GM23248 (cell line): Measurements from ENCODE around the gene ROBO2. TPM values are rescaled to one million over a fixed set of nuclear protein-coding genes. Genes with fewer than 3 reads are reported as not detected.

ENCODE experiments used
- DNase-seq: peaks from one replicate; pipeline ENCODE4 v3.0.0-alpha.2; 2015
- H2AFZ ChIP-seq: fragments of 200-600 bp; sonication (generic); 2 replicates; pipeline ENCODE4 v1.6.1; 2016; ENCODE audit warnings: antibody characterized with exemption
- H3F3A ChIP-seq: fragments of 200-600 bp; sonication (generic); 2 replicates; pipeline ENCODE4 v1.6.1; 2016; ENCODE audit warnings: mild to moderate bottlenecking, antibody characterized with exemption, mixed run types; ENCODE audit not compliant: insufficient read depth
- H3K27ac ChIP-seq: fragments of 200-600 bp; sonication (generic); 2 replicates; pipeline ENCODE4 v1.5.1; 2016; ENCODE audit warnings: mild to moderate bottlenecking
- H3K27me3 ChIP-seq: fragments of 200-600 bp; sonication (generic); replicated peaks from 2 replicates; pipeline ENCODE4 v1.6.1; 2016; ENCODE audit warnings: mild to moderate bottlenecking; ENCODE audit not compliant: insufficient read depth
- H3K36me3 ChIP-seq: fragments of 200-600 bp; sonication (generic); 2 replicates; pipeline ENCODE4 v1.6.1; 2016; ENCODE audit warnings: low read depth, mild to moderate bottlenecking
- H3K4me1 ChIP-seq: fragments of 200-600 bp; sonication (generic); 2 replicates; pipeline ENCODE4 v1.6.1; 2016; ENCODE audit warnings: mild to moderate bottlenecking; ENCODE audit not compliant: insufficient read depth
- H3K4me2 ChIP-seq: fragments of 200-600 bp; sonication (generic); one replicate; pipeline ENCODE4 v1.6.1; 2016; ENCODE audit warnings: mild to moderate bottlenecking; ENCODE audit not compliant: unreplicated experiment
- H3K4me3 ChIP-seq: fragments of 200-600 bp; sonication (generic); 2 replicates; pipeline ENCODE4 v1.5.1; 2016; ENCODE audit warnings: mild to moderate bottlenecking
- H3K79me2 ChIP-seq: fragments of 200-600 bp; sonication (generic); 2 replicates; pipeline ENCODE4 v1.6.1; 2016; ENCODE audit warnings: mild to moderate bottlenecking; ENCODE audit not compliant: insufficient read depth
- H3K9ac ChIP-seq: fragments of 200-600 bp; sonication (generic); 2 replicates; pipeline ENCODE4 v1.6.1; 2016; ENCODE audit warnings: mild to moderate bottlenecking
- H3K9me2 ChIP-seq: fragments of 200-600 bp; sonication (generic); 2 replicates; pipeline ENCODE4 v1.6.1; 2016; ENCODE audit warnings: mixed run types, mild to moderate bottlenecking, moderate library complexity; ENCODE audit not compliant: insufficient read depth
- H3K9me3 ChIP-seq: fragments of 200-600 bp; sonication (generic); one replicate; pipeline ENCODE4 v1.6.1; 2017; ENCODE audit warnings: low read depth
- H4K20me1 ChIP-seq: fragments of 200-600 bp; sonication (generic); 2 replicates; pipeline ENCODE4 v1.6.0; 2016; ENCODE audit not compliant: insufficient read depth
- EZH2 ChIP-seq: fragments of 200-600 bp; sonication (generic); IDR thresholded peaks from 2 replicates; pipeline ENCODE4 v1.6.1; 2018; ENCODE audit warnings: antibody characterized with exemption, mild to moderate bottlenecking; ENCODE audit not compliant: insufficient read depth, poor library complexity, severe bottlenecking
- EZH2phosphoT487 ChIP-seq: fragments of 200-600 bp; sonication (generic); IDR thresholded peaks from 2 replicates; pipeline ENCODE4 v1.6.1; 2018; ENCODE audit warnings: antibody characterized with exemption, moderate library complexity, mild to moderate bottlenecking, low read depth; ENCODE audit not compliant: insufficient read depth
- WGBS, 2 experiments: methylation state at CpG; one replicate each; pipeline ENCODE4 v1.1.6; 2015 to 2017; ENCODE audit warnings: low lambda C conversion rate in 2 of 2, low coverage in 1 of 2; ENCODE audit errors: missing lambda C conversion rate in 2 of 2; 5-methylcytosine and 5-hydroxymethylcytosine counted together
- in situ Hi-C: fragments of 300-500 bp; cut with MboI; formaldehyde crosslinking; loops from 2 replicates; pipeline ENCODE4 v1.15.0; 2020
- polyA plus RNA-seq: library from polyadenylated mRNA; unstranded; fragments of >200 nt; fragmentation: Nextera tagmentation; extraction: Ambion mirVana; gene quantifications from 2 replicates; pipeline ENCODE4 v1.2.1, GENCODE V29; 2016
- total RNA-seq: library from RNA; depleted of rRNA; stranded (reverse); fragments of >200 nt; shearing (Covaris generic); gene quantifications from 2 replicates; pipeline ENCODE4 v1.2.3, GENCODE V29; 2014

Gene ROBO2
- total and polyA plus RNA-seq, 2 experiments from 2014 or later: under 0.01 to 0.05 TPM

- Histone ChIP-seq H3K9ac (no peak overlapping the region), H3K9me2 (no peaks in the 10 kb centered on the region), H3K27me3 (no peaks in the 10 kb centered on the region), H3K4me2 (no peak overlapping the region), H3K79me2 (no peaks in the 10 kb centered on the region), H2AFZ (no peak overlapping the region), H3K4me1 (no peaks in the 10 kb centered on the region), H4K20me1 (no peaks in the 10 kb centered on the region), H3K4me3 (no peak overlapping the region), H3K9me3 (no peaks in the 10 kb centered on the region), H3F3A (no peaks in the 10 kb centered on the region), H3K36me3 (no peaks in the 10 kb centered on the region), H3K27ac (no peak overlapping the region)
- 94% methylated on average over 2 of the region's 2 CpGs for WGBS, 2 experiments
- TF ChIP-seq EZH2 (no peak), EZH2phosphoT487 (no peak)
- in situ Hi-C loops: no loop called here
- no peak for DNase-seq
Observed at GRCh38 chr3:77232557-77232956, 192.7 kb downstream of the ROBO2 start.

DNA sequence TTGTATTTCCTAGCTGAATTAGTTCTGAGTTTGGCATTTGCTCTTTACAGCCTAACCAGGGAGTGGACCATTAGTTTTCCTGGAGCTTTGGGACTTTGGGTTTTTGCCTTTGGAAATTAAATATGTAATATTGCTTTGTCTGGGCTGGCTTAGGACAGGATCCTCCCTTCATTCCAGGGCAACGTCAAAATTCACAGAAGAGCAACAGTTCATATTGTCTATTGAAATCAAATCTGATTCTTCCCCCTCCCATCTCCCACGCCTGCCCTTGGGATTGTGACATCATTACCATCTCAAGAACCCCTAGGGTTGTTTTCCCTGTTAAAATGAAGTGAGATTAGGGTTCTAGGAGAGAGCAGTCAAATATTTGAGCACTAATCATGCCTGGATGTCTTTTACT is 194.1 kb downstream of the ROBO2 start:
- Histone ChIP-seq H3K4me1 (no peaks in the 10 kb centered on the region), H3F3A (no peaks in the 10 kb centered on the region), H3K9me3 (no peaks in the 10 kb centered on the region), H3K9me2 (no peaks in the 10 kb centered on the region), H3K27ac (no peak overlapping the region), H2AFZ (no peak overlapping the region), H3K9ac (no peak overlapping the region), H3K4me3 (no peak overlapping the region), H3K4me2 (no peak overlapping the region), H3K79me2 (no peaks in the 10 kb centered on the region), H3K36me3 (no peaks in the 10 kb centered on the region), H4K20me1 (no peaks in the 10 kb centered on the region), H3K27me3 (no peaks in the 10 kb centered on the region)
- in situ Hi-C loops: no loop called here
- TF ChIP-seq EZH2phosphoT487 (no peak), EZH2 (no peak)
- WGBS, 2 experiments: 11 to 16% methylated on average over 2 of the region's 2 CpGs
- no peak for DNase-seq

DNA sequence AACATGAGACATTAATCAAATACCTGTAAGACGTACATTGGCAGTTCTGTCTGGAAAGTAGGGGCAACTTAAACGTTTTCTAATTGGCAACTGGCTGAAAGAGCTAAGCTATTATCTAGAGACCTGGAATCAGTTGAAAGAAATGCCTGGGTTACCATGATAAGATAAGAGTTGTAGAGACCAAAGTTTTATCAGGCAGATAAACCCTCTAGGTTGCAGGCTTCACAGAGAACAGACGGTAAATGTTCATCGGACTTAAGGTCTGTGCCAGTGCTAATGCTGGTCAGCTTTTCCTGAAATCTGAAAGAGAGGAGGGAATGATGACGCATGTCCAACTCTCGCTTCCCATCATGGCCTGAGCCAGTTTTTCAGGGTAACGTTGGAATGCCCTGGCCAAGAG is 196.2 kb downstream of the ROBO2 start:
- no peaks in the 10 kb centered on the region for H3K79me2 ChIP-seq
- H3K4me3 ChIP-seq: no peak overlapping the region
- no peaks in the 10 kb centered on the region for H3K9me2 ChIP-seq
- H3F3A ChIP-seq: no peaks in the 10 kb centered on the region
- H3K27ac ChIP-seq: no peak overlapping the region
- TF ChIP-seq EZH2phosphoT487 (no peak), EZH2 (no peak)
- 59% methylated on average over 7 of the region's 7 CpGs for WGBS, 2 experiments
- no peak overlapping the region for H3K9ac ChIP-seq
- H3K27me3 ChIP-seq: no peaks in the 10 kb centered on the region
- in situ Hi-C loops: no loop called here
- H3K9me3 ChIP-seq: no peaks in the 10 kb centered on the region
- H3K4me1 ChIP-seq: no peaks in the 10 kb centered on the region
- H4K20me1 ChIP-seq: no peaks in the 10 kb centered on the region
- H2AFZ ChIP-seq: no peak overlapping the region
- no peaks in the 10 kb centered on the region for H3K36me3 ChIP-seq
- no peak for DNase-seq
- no peak overlapping the region for H3K4me2 ChIP-seq

GRCh38 chr3:77240072-77240650 is 200.3 kb downstream of the ROBO2 start:
- H4K20me1 ChIP-seq: no peaks in the 10 kb centered on the region
- H3K9ac ChIP-seq: no peak overlapping the region
- H3K9me2 ChIP-seq: no peaks in the 10 kb centered on the region
- in situ Hi-C loops: no loop called here
- DNase-seq: no peak
- no peaks in the 10 kb centered on the region for H3K4me1 ChIP-seq
- H3K27ac ChIP-seq: no peak overlapping the region
- H3K36me3 ChIP-seq: no peaks in the 10 kb centered on the region
- H3F3A ChIP-seq: no peaks in the 10 kb centered on the region
- WGBS, 2 experiments: 79 to 81% methylated on average over 35 to 40 of the region's 40 CpGs
- no peaks in the 10 kb centered on the region for H3K9me3 ChIP-seq
- no peak overlapping the region for H3K4me3 ChIP-seq
- no peak overlapping the region for H2AFZ ChIP-seq
- H3K4me2 ChIP-seq: no peak overlapping the region
- no peaks in the 10 kb centered on the region for H3K27me3 ChIP-seq
- H3K79me2 ChIP-seq: no peaks in the 10 kb centered on the region
- TF ChIP-seq EZH2 (no peak), EZH2phosphoT487 (no peak)

DNA sequence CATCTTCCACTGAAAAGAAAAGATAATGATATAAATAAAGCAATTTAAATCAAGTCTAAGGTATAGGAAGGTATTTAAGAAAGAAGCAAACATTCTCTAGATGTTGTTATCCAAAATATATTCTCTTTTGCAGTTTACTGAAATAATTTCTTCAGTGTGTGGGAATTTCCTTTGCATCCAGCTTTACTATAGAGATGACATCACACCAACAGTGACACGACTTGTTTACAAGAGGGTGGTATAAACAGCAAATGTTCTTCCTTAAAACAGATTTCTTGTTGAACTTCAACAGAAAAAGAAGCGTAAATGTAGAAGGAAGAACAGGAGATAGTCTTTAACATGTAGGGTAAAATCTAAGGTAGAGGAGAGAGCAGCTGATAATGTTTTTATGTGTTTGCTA is 202.5 kb downstream of the ROBO2 start:
- in situ Hi-C loops: no loop called here
- Histone ChIP-seq H4K20me1 (no peaks in the 10 kb centered on the region), H3K36me3 (no peaks in the 10 kb centered on the region), H2AFZ (no peak overlapping the region), H3K4me3 (no peak overlapping the region), H3K4me1 (no peaks in the 10 kb centered on the region), H3K9me3 (no peaks in the 10 kb centered on the region), H3K27ac (no peak overlapping the region), H3K9ac (no peak overlapping the region), H3K9me2 (no peaks in the 10 kb centered on the region), H3K79me2 (no peaks in the 10 kb centered on the region), H3K4me2 (no peak overlapping the region), H3K27me3 (no peaks in the 10 kb centered on the region), H3F3A (no peaks in the 10 kb centered on the region)
- no peak for DNase-seq
- WGBS, 2 experiments: 25 to 28% methylated on average over 2 of the region's 2 CpGs
- TF ChIP-seq EZH2phosphoT487 (no peak), EZH2 (no peak)
